ENCODE results near the gene UGT1A9. TPM values are rescaled to one million over a fixed set of nuclear protein-coding genes. Genes with fewer than 3 reads are reported as not detected.

The UGT1A9 gene
- total RNA-seq, 1 donor from 2014 or later = not detected

DNA sequence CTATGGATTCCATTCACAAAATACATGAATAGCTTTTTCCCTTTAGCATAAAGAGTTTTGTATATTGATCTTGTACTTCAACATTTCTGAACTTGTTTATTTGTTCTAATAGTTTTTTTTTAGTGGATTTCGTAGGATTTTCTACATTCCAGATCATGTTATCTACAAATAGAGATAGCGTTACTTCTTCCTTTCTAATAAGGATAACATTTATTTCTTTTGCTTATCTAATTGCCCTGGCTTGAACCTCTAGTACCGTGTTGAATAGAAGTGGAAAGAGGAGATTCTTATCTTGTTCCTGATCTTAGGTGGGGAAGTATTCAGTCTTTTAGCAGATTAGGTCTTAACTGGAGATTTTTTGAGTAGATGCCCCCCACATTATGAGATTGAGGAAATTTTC, 30.5 kb downstream of the UGT1A9 start:
- no peaks in the 10 kb centered on the region for H3K9me3 Mint-ChIP-seq (ENCODE audit: unreplicated experiment)
- no peaks in the 10 kb centered on the region for H3K4me1 Mint-ChIP-seq (ENCODE audit: low read depth, unreplicated experiment)
- TF ChIP-seq, protein P1, sequence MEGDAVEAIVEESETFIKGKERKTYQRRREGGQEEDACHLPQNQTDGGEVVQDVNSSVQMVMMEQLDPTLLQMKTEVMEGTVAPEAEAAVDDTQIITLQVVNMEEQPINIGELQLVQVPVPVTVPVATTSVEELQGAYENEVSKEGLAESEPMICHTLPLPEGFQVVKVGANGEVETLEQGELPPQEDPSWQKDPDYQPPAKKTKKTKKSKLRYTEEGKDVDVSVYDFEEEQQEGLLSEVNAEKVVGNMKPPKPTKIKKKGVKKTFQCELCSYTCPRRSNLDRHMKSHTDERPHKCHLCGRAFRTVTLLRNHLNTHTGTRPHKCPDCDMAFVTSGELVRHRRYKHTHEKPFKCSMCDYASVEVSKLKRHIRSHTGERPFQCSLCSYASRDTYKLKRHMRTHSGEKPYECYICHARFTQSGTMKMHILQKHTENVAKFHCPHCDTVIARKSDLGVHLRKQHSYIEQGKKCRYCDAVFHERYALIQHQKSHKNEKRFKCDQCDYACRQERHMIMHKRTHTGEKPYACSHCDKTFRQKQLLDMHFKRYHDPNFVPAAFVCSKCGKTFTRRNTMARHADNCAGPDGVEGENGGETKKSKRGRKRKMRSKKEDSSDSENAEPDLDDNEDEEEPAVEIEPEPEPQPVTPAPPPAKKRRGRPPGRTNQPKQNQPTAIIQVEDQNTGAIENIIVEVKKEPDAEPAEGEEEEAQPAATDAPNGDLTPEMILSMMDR (IDR thresholded peaks at IDR 0.05; ENCODE audit: partially characterized antibody, unreplicated experiment) = no peak
- DNase-seq = no peak
- no peaks in the 10 kb centered on the region for H3K36me3 Mint-ChIP-seq (ENCODE audit: unreplicated experiment)
- no peak overlapping the region for H3K4me3 Mint-ChIP-seq (ENCODE audit: unreplicated experiment)
- H3K27ac Mint-ChIP-seq (ENCODE audit: unreplicated experiment) = no peak overlapping the region
- H3K27me3 Mint-ChIP-seq (ENCODE audit: unreplicated experiment) = no peaks in the 10 kb centered on the region

DNA sequence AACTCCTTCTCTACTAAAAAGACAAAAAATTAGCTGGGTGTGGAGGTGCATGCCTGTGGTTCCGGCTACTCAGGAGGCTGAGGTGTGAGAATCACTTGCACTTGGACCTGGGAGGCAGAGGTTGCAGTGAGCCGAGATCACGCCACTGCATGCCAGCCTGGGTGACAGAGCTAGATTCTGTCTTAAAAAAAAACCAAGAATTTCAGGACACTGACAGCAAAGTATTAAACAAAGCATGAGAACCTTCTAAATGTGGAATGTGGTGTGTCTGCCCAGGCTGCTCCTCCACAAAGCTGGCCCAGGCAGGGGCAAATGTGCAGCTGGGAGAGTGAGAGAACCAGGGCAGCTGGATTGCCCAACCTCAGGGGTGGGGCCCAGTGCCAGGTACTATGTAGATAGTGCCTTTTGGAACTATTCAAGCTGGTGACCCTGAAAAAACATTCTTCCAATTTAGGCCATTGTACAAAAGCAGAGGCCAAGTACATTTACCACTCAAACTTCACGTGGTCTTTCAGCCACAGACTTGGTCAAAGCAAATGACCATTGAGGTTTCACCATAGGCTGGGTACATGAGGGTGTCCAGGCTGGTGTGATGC, 34.3 kb downstream of the UGT1A9 start:
- peaks cover under 1% of the 10 kb centered on the region for H3K27me3 Mint-ChIP-seq (ENCODE audit: unreplicated experiment)
- TF ChIP-seq, protein P1 (IDR thresholded peaks at IDR 0.05; ENCODE audit: partially characterized antibody, unreplicated experiment) = no peak
- H3K27ac Mint-ChIP-seq (ENCODE audit: unreplicated experiment) = no peak overlapping the region
- no peaks in the 10 kb centered on the region for H3K9me3 Mint-ChIP-seq (ENCODE audit: unreplicated experiment)
- no peaks in the 10 kb centered on the region for H3K36me3 Mint-ChIP-seq (ENCODE audit: unreplicated experiment)
- DNase-seq = no peak
- H3K4me3 Mint-ChIP-seq (ENCODE audit: unreplicated experiment) = no peak overlapping the region
- no peaks in the 10 kb centered on the region for H3K4me1 Mint-ChIP-seq (ENCODE audit: low read depth, unreplicated experiment)

DNA sequence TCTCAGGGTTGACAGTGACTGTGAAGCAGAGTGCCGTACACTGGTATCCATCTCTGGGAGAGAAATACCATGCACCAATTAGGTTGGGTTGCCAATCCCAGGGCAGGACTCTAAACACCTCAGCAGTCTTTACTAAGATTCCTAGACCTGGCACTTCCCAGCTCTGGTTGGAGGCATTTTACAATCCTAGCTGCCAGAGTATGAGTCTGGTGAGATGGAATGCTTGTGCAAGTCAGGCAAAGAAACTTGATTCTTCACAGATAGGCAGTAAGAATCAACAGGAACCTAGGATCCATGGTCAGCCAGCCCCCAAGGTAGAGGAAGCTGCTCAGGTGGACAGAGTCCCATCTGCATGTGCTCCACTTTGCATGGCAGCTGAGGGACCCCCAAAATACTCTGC, 35.0 kb downstream of the UGT1A9 start:
- H3K36me3 Mint-ChIP-seq (ENCODE audit: unreplicated experiment) = no peaks in the 10 kb centered on the region
- no peak overlapping the region for H3K4me3 Mint-ChIP-seq (ENCODE audit: unreplicated experiment)
- TF ChIP-seq, protein P1 (IDR thresholded peaks at IDR 0.05; ENCODE audit: partially characterized antibody, unreplicated experiment) = no peak
- H3K27me3 Mint-ChIP-seq (ENCODE audit: unreplicated experiment) = peaks cover 1% of the 10 kb centered on the region
- DNase-seq = no peak
- H3K4me1 Mint-ChIP-seq (ENCODE audit: low read depth, unreplicated experiment) = no peaks in the 10 kb centered on the region
- no peak overlapping the region for H3K27ac Mint-ChIP-seq (ENCODE audit: unreplicated experiment)
- H3K9me3 Mint-ChIP-seq (ENCODE audit: unreplicated experiment) = no peaks in the 10 kb centered on the region

DNA sequence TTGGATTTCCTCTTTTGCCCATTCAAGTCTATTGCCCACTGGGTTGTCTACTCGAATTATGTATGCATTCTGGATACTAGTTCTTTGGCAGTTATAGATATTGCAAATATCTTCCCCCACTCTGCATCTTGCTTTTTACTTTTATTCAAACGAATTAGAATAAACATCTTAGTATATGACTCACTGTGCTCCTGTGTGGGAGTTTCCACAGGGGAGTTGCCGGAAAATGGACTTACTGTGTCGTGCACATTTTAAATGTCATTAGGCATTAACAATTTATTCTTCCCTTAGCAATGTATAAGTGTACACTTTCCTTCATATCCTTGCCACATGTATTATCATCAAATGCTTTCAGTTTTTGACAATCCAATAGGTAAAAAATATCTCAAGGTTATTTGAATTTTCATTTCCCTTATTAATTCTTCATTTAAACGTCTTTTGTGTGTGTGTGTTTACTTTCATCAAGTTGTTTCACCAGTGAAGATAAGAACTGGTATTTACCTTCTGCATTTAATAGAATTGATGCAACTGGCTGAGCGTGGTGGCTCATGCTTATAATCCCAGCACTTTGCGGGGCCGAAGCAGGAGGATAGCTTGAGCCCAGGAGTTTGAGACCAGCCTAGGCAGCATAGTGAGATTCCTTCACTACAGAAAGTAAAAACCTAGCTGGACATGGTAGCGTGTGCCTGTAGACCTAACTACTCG, 36.4 kb downstream of the UGT1A9 start:
- Mint-ChIP-seq H3K27me3 (ENCODE audit: unreplicated experiment) (peaks cover 1% of the 10 kb centered on the region), H3K4me1 (ENCODE audit: low read depth, unreplicated experiment) (no peaks in the 10 kb centered on the region), H3K9me3 (ENCODE audit: unreplicated experiment) (no peaks in the 10 kb centered on the region), H3K4me3 (ENCODE audit: unreplicated experiment) (no peak overlapping the region), H3K27ac (ENCODE audit: unreplicated experiment) (no peak overlapping the region), H3K36me3 (ENCODE audit: unreplicated experiment) (no peaks in the 10 kb centered on the region)
- TF ChIP-seq, protein P1 (IDR thresholded peaks at IDR 0.05; ENCODE audit: partially characterized antibody, unreplicated experiment) = no peak
- no peak for DNase-seq

DNA sequence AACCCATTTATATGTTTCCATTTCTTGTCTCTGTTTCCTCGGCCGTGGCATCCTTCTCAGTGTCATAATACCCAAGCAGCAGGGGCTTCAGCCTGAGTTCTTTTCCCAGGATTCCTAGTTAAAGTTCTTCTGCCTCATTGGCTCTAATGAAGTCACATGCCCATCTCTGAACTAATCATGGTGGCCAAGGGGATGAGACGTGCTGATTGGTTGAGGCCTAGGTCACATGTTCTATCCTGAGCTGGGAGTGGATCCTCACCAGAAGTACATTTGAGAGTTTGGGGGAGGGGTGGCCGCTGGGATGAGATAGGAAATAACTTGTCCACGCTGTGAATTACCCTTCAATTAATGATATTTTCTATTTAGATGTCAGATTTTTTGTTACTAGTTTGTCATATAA, 37.2 kb downstream of the UGT1A9 start:
- Mint-ChIP-seq H3K4me1 (ENCODE audit: low read depth, unreplicated experiment) (no peaks in the 10 kb centered on the region), H3K9me3 (ENCODE audit: unreplicated experiment) (no peaks in the 10 kb centered on the region), H3K36me3 (ENCODE audit: unreplicated experiment) (no peaks in the 10 kb centered on the region), H3K27me3 (ENCODE audit: unreplicated experiment) (peaks cover 1% of the 10 kb centered on the region), H3K4me3 (ENCODE audit: unreplicated experiment) (no peak overlapping the region), H3K27ac (ENCODE audit: unreplicated experiment) (no peak overlapping the region)
- TF ChIP-seq, protein P1 (IDR thresholded peaks at IDR 0.05; ENCODE audit: partially characterized antibody, unreplicated experiment) = no peak
- no peak for DNase-seq

Data from glutamatergic neuron (in vitro differentiated cells).